Tibial artery (tissue), 4 donors: ENCODE results near the gene DLK1.

Source experiments
- DNase-seq, 2 donors: peaks; one replicate each; pipeline ENCODE4 v3.0.0-alpha.2; 2019
- H3K27ac ChIP-seq, 2 donors: fragments of 200-600 bp; sonication (generic) in 1 of 2; 1 replicate in 1 of 2; 2 replicates in 1 of 2; pipeline ENCODE4 v1.5.1; 2018 to 2019; ENCODE audit warnings: mild to moderate bottlenecking in 1 of 2
- H3K27me3 ChIP-seq, 2 donors: fragments of 200-600 bp; sonication (generic) in 1 of 2; one replicate each; pipeline versions ENCODE4 v1.5.1 to v1.6.0; 2016 to 2019
- H3K36me3 ChIP-seq, 3 donors: fragments of 200-600 bp; sonication (generic) in 2 of 3; one replicate each; pipeline ENCODE4 v1.5.1; 2016 to 2019; ENCODE audit warnings: mild to moderate bottlenecking in 2 of 3
- H3K4me1 ChIP-seq, 4 donors: fragments of 200-600 bp; sonication (generic) in 2 of 4; 1 replicate in 3 of 4; 2 replicates in 1 of 4; pipeline ENCODE4 v1.5.1; 2016 to 2019
- H3K4me3 ChIP-seq, 2 donors: fragments of 200-600 bp; sonication (generic) in 1 of 2; 1 replicate in 1 of 2; 2 replicates in 1 of 2; pipeline ENCODE4 v1.5.1; 2018 to 2019; ENCODE audit warnings: mild to moderate bottlenecking in 2 of 2
- H3K9me3 ChIP-seq, 3 donors: fragments of 200-600 bp; sonication (generic) in 1 of 3; one replicate each; pipeline ENCODE4 v1.5.1; 2016 to 2019
- CTCF ChIP-seq, 2 experiments: fragments of 200-600 bp in 1 of 2; fragments of 450-650 bp in 1 of 2; IDR thresholded peaks; one replicate each; pipeline ENCODE4 v1.5.1; 2017 to 2019; ENCODE audit warnings: antibody characterized with exemption in 2 of 2, mild to moderate bottlenecking in 1 of 2, moderate library complexity in 1 of 2
- intact Hi-C: fragments of 100-400 bp; cut with DNase I; formaldehyde crosslinking; loops from one replicate; pipeline ENCODE4 v1.15.0; 2023; ENCODE audit warnings: low total_unique reads

DLK1 gene

GRCh38 chr14:100688598-100689461 is 37.9 kb upstream of the DLK1 start:
- Histone ChIP-seq H3K9me3 (no peaks in the 10 kb centered on the region), H3K36me3 (no peaks in the 10 kb centered on the region), H3K4me1 (no peaks in the 10 kb centered on the region), H3K4me3 (no peak overlapping the region), H3K27ac (no peak overlapping the region), H3K27me3 (peaks cover 0 to 52% of the 10 kb centered on the region in 2 donors)
- no peak for DNase-seq
- intact Hi-C loops, result no loop called here
- no peak for TF ChIP-seq CTCF (IDR thresholded peaks at IDR 0.05)

- no peaks in the 10 kb centered on the region for H3K9me3 ChIP-seq
- no peaks in the 10 kb centered on the region for H3K36me3 ChIP-seq
- no peaks in the 10 kb centered on the region for H3K4me1 ChIP-seq
- no peak overlapping the region for H3K4me3 ChIP-seq
- TF ChIP-seq CTCF (IDR thresholded peaks at IDR 0.05), result no peak
- peaks cover 0 to 68% of the 10 kb centered on the region in 2 donors for H3K27me3 ChIP-seq
- H3K27ac ChIP-seq, result no peak overlapping the region
- intact Hi-C loops, result no loop called here
- no peak for DNase-seq
Observed at GRCh38 chr14:100690672-100691071, 36.0 kb upstream of the DLK1 start.

- TF ChIP-seq CTCF (IDR thresholded peaks at IDR 0.05), result no peak
- Histone ChIP-seq H3K4me3 (no peak overlapping the region), H3K27ac (no peak overlapping the region), H3K4me1 (no peaks in the 10 kb centered on the region), H3K36me3 (no peaks in the 10 kb centered on the region), H3K27me3 (peaks cover 0 to 68% of the 10 kb centered on the region in 2 donors), H3K9me3 (no peaks in the 10 kb centered on the region)
- intact Hi-C loops, result no loop called here
- DNase-seq, result no peak
Observed at GRCh38 chr14:100691395-100692056, 35.2 kb upstream of the DLK1 start.

GRCh38 chr14:100692256-100692655 is 34.4 kb upstream of the DLK1 start:
- H3K4me3 ChIP-seq, result no peak overlapping the region
- H3K27me3 ChIP-seq, result peaks cover 0 to 68% of the 10 kb centered on the region in 2 donors
- DNase-seq, result no peak
- intact Hi-C loops, result no loop called here
- H3K4me1 ChIP-seq, result no peaks in the 10 kb centered on the region
- no peak overlapping the region for H3K27ac ChIP-seq
- H3K9me3 ChIP-seq, result no peaks in the 10 kb centered on the region
- TF ChIP-seq CTCF (IDR thresholded peaks at IDR 0.05), result no peak
- no peaks in the 10 kb centered on the region for H3K36me3 ChIP-seq

GRCh38 chr14:100692859-100693558 is 33.7 kb upstream of the DLK1 start:
- intact Hi-C loops, result no loop called here
- H3K4me3 ChIP-seq, result no peak overlapping the region
- no peak for DNase-seq

More at GRCh38 chr14:100692859-100693558, 33.7 kb upstream of the DLK1 start:
- Histone ChIP-seq H3K27me3 (peaks cover 0 to 67% of the 10 kb centered on the region in 2 donors), H3K9me3 (no peaks in the 10 kb centered on the region), H3K36me3 (no peaks in the 10 kb centered on the region), H3K27ac (no peak overlapping the region), H3K4me1 (no peaks in the 10 kb centered on the region)
- no peak for TF ChIP-seq CTCF (IDR thresholded peaks at IDR 0.05)
